ENCODE measurements around the gene AP2M1. TPM values are rescaled to one million over a fixed set of nuclear protein-coding genes. Genes with fewer than 3 reads are reported as not detected.

The AP2M1 gene
- polyA plus RNA-seq, 1 of the 3 experiments (the other 2 are of a cell fraction): 759 TPM

GRCh38 chr3:184154885-184155643 lies 19.6 kb upstream of the AP2M1 start, which contains the start of gene DVL3:
DVL3 (plus strand) TSS chr3:184155377; CDS start chr3:184155636, 259 bp downstream.
- peak within 1 kb of the TSS; percentile 82 to 93 for H3K27ac ChIP-seq (ENCODE audit: low read depth in 2 of 2, low read length in 1 of 2)
- WGBS (ENCODE audit: low lambda C conversion rate): under 1% methylated on average over 10 of the region's 84 CpGs
- peaks cover 20% of the 10 kb centered on the region for H3F3A ChIP-seq (replicated peaks; ENCODE audit: insufficient read depth)
- H3K4me3 ChIP-seq (ENCODE audit: low read depth in 2 of 2, low read length in 1 of 2): peak within 1 kb of the TSS; percentile 80 to 95
- H2AFZ ChIP-seq (ENCODE audit: low read depth): peak within 1 kb of the TSS; percentile 88
- no peaks in the 10 kb centered on the region for H3K9me3 ChIP-seq
- H3K79me2 ChIP-seq (ENCODE audit: insufficient read depth): peaks cover 57% of the 10 kb centered on the region
- peaks cover 32% of the 10 kb centered on the region for H4K20me1 ChIP-seq (ENCODE audit: insufficient read depth)
- peak within 1 kb of the TSS; percentile 87 for H3K9ac ChIP-seq
- H3K36me3 ChIP-seq (replicated peaks in 1 of 2; ENCODE audit: control insufficient read depth in 1 of 2, insufficient read depth in 2 of 2, low read length in 1 of 2): peaks cover 0 to 6% of the 10 kb centered on the region in 2 experiments
- peak within 1 kb of the TSS; percentile 92 for H3K4me2 ChIP-seq
- ChIA-PET POLR2A (interaction anchor here (0.7 to 1.9 kb wide), 4 partner anchors 9 to 623 kb away, joined by 3 to 9 read pairs (median 4); partner anchors contain the start of genes ABCF3 and EIF2B5), CTCF (interaction anchor here (1.1 to 2.4 kb wide), 3 partner anchors 10 to 95 kb away, joined by 6 to 15 read pairs (median 13); partner anchors contain the start of gene EEF1AKMT4)
- peaks cover 11 to 12% of the 10 kb centered on the region in 2 experiments; a peak in 3 of 4 replicates for H3K4me1 ChIP-seq (ENCODE audit: control insufficient read depth in 1 of 2, insufficient read depth in 2 of 2, low read depth in 1 of 2, low read length in 1 of 2)
- no peaks in the 10 kb centered on the region for H3K9me2 ChIP-seq
- peak; percentile 97 for DNase-seq
- H3K27me3 ChIP-seq (ENCODE audit: insufficient read depth): no peaks in the 10 kb centered on the region
- TF ChIP-seq REST (IDR thresholded peaks at IDR 0.05; ENCODE audit: low read depth, low read length): peak; percentile 18; the same call in 1 of the 2 replicates
- TF ChIP-seq TAF1 (IDR thresholded peaks at IDR 0.05; ENCODE audit: borderline replicate concordance, low read depth, low read length): peak; percentile 42
- no peak for TF ChIP-seq TCF12 (IDR thresholded peaks at IDR 0.05)
- TF ChIP-seq EP300 (IDR thresholded peaks at IDR 0.05; ENCODE audit: borderline replicate concordance in 1 of 2, low read depth in 1 of 2, low read length in 1 of 2): peak in 1 of 2 experiments; percentile 44; a peak in 1 of 4 replicates
- no peak for TF ChIP-seq SMC3 (IDR thresholded peaks at IDR 0.05; ENCODE audit: low read depth, low read length)
- TF ChIP-seq EZH2phosphoT487 (IDR thresholded peaks at IDR 0.05; ENCODE audit: borderline replicate concordance, low read depth): no peak
- 0 out of 2 replicates have a peak, but pooled peaks have one; percentile 27 for TF ChIP-seq ELF1 (IDR thresholded peaks at IDR 0.05)
- no peak for TF ChIP-seq GATA2 (CRISPR knock-in tag; IDR thresholded peaks at IDR 0.05)
- no peak for TF ChIP-seq FOXM1 (IDR thresholded peaks at IDR 0.05; ENCODE audit: low read depth)
- TF ChIP-seq MXI1 (IDR thresholded peaks at IDR 0.05; ENCODE audit: low read depth, low read length): peak; percentile 6; the same call in 1 of the 2 replicates
- peak; percentile 68 for TF ChIP-seq GABPA (IDR thresholded peaks at IDR 0.05; ENCODE audit: low read depth)
- no peak for TF ChIP-seq JUND (IDR thresholded peaks at IDR 0.05)
- TF ChIP-seq USF1 (IDR thresholded peaks at IDR 0.05; ENCODE audit: borderline replicate concordance, low read depth): no peak
- peak; percentile 34; the same call in 1 of the 2 replicates for TF ChIP-seq SIN3A (IDR thresholded peaks at IDR 0.05; ENCODE audit: borderline replicate concordance, low read depth, low read length)
- no peak for TF ChIP-seq FOSL2 (IDR thresholded peaks at IDR 0.05; ENCODE audit: borderline replicate concordance, low read depth)
- no peak for TF ChIP-seq MEF2A (IDR thresholded peaks at IDR 0.05; ENCODE audit: borderline replicate concordance, low read depth)
- peak; percentile 33; the same call in 1 of the 2 replicates for TF ChIP-seq MAX (IDR thresholded peaks at IDR 0.05; ENCODE audit: low read depth)
- 0 out of 2 replicates have a peak, but pooled peaks have one; percentile 27 for TF ChIP-seq YY1 (IDR thresholded peaks at IDR 0.05; ENCODE audit: low read depth)
- peak; percentile 66 for TF ChIP-seq POLR2AphosphoS5 (IDR thresholded peaks at IDR 0.05; ENCODE audit: low read depth, low read length)
- TF ChIP-seq RAD21 (IDR thresholded peaks at IDR 0.05; ENCODE audit: low read length): no peak
- TF ChIP-seq PBX3 (IDR thresholded peaks at IDR 0.05): no peak
- TF ChIP-seq IRF3 (IDR thresholded peaks at IDR 0.05; ENCODE audit: low read depth, low read length): no peak
- no peak for TF ChIP-seq ZBTB33 (IDR thresholded peaks at IDR 0.05; ENCODE audit: borderline replicate concordance, low read depth)

Data from SK-N-SH (cell line).